Measurements from ENCODE around the gene IBSP. TPM values are rescaled to one million over a fixed set of nuclear protein-coding genes. Genes with fewer than 3 reads are reported as not detected.

Gene IBSP
- total and polyA plus RNA-seq, 7 donors: not detected

DNA sequence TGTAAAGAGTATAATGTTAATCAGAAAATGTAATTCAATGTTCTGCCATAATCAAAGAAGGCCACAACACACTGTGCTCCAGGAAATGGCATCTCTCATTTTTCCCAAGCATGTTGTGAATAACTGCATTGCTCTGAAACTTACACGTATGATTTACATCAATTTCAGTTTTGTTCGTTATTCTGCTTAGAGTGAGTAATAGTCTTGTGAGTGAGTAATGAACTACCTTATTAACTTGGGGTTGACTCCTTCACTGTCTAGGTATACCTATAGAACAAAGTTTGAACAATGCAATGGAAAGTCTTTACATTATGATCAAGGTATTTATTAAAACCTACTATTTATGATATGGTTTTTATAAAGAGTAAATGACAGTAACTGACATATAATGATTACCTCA, 17.8 kb upstream of the IBSP start:
- H3K4me3 ChIP-seq: no peak overlapping the region
- ATAC-seq (no peak), DNase-seq (no peak)
- intact Hi-C loops (cut with DNase I): no loop called here
- TF ChIP-seq, protein P1, sequence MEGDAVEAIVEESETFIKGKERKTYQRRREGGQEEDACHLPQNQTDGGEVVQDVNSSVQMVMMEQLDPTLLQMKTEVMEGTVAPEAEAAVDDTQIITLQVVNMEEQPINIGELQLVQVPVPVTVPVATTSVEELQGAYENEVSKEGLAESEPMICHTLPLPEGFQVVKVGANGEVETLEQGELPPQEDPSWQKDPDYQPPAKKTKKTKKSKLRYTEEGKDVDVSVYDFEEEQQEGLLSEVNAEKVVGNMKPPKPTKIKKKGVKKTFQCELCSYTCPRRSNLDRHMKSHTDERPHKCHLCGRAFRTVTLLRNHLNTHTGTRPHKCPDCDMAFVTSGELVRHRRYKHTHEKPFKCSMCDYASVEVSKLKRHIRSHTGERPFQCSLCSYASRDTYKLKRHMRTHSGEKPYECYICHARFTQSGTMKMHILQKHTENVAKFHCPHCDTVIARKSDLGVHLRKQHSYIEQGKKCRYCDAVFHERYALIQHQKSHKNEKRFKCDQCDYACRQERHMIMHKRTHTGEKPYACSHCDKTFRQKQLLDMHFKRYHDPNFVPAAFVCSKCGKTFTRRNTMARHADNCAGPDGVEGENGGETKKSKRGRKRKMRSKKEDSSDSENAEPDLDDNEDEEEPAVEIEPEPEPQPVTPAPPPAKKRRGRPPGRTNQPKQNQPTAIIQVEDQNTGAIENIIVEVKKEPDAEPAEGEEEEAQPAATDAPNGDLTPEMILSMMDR (IDR thresholded peaks at IDR 0.05): no peak
- no peaks in the 10 kb centered on the region for H3K9me3 ChIP-seq
- no peak overlapping the region for H3K27ac ChIP-seq
- H3K36me3 ChIP-seq (ENCODE audit: insufficient read depth in 1 of 2, low read depth in 1 of 2): no peaks in the 10 kb centered on the region
- no peaks in the 10 kb centered on the region for H3K27me3 ChIP-seq (ENCODE audit: insufficient read depth in 3 of 3, low read length in 2 of 3)
- 85 to 89% (median 88%) methylated on average over 2 of the region's 2 CpGs for WGBS, 3 donors
- no peaks in the 10 kb centered on the region for H3K4me1 ChIP-seq

DNA sequence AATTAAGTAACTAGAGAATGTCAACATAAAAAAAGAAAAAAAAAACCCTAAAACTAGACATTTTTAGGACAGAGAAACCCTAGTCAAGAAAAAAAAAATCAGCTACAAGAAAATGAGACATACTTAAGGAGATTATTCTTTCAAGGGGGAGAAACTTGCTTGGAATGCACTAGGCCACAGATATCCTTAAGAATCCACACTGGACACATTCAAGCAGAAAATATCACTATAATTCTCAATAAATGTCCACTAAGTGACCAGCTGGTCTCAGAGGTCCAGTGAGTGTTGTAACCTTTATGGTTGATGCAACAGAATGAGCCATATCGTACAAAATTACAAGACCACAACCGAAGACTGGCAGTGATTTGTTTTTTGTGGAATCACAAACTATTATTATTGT, 15.6 kb upstream of the IBSP start:
- Histone ChIP-seq H3K36me3 (ENCODE audit: insufficient read depth in 1 of 2, low read depth in 1 of 2) (no peaks in the 10 kb centered on the region), H3K27ac (no peak overlapping the region), H3K4me3 (no peak overlapping the region), H3K4me1 (no peaks in the 10 kb centered on the region), H3K27me3 (ENCODE audit: insufficient read depth in 3 of 3, low read length in 2 of 3) (no peaks in the 10 kb centered on the region), H3K9me3 (no peaks in the 10 kb centered on the region)
- intact Hi-C loops (cut with DNase I): no loop called here
- no peak for ATAC-seq
- DNase-seq: no peak
- 39 to 67% (median 43%) methylated on average over 2 of the region's 2 CpGs for WGBS, 3 donors
- TF ChIP-seq, protein P1 (IDR thresholded peaks at IDR 0.05): no peak

GRCh38 chr4:87785731-87786509, 13.4 kb upstream of the IBSP start:
- no peak for ATAC-seq

DNA sequence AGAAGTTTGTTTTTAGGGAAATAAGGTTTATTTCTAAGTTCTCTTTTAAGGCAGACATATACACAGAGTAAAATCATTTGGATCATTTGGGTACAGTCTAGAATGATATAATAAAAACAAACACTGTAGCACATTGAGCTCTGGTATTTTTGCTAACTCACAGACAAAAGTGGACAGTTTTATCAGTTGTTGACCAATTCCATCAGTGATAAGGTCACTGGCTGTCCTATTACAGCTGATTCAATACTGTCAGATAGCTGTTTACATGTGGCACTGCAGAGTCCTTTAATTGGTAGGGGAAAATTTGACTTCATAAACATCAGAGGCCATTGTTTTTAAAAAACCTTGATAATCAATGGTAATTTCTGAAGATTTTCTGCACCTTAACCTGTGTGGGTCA, 3.5 kb downstream of the IBSP start:
- intact Hi-C loops (cut with DNase I): no loop called here
- ATAC-seq (no peak), DNase-seq (no peak)
- Histone ChIP-seq H3K36me3 (ENCODE audit: insufficient read depth in 1 of 2, low read depth in 1 of 2) (no peaks in the 10 kb centered on the region), H3K27me3 (ENCODE audit: insufficient read depth in 3 of 3, low read length in 2 of 3) (no peaks in the 10 kb centered on the region), H3K27ac (no peak overlapping the region), H3K4me1 (no peaks in the 10 kb centered on the region), H3K9me3 (no peaks in the 10 kb centered on the region), H3K4me3 (no peak overlapping the region)
- TF ChIP-seq, protein P1 (IDR thresholded peaks at IDR 0.05): no peak

More at GRCh38 chr4:87785731-87786509, 13.4 kb upstream of the IBSP start:
- DNase-seq: no peak
- no peak overlapping the region for H3K27ac ChIP-seq
- 83 to 86% (median 86%) methylated on average over 15 of the region's 15 CpGs for WGBS, 3 donors
- H3K36me3 ChIP-seq (ENCODE audit: insufficient read depth in 1 of 2, low read depth in 1 of 2): no peaks in the 10 kb centered on the region
- TF ChIP-seq, protein P1 (IDR thresholded peaks at IDR 0.05): no peak
- H3K27me3 ChIP-seq (ENCODE audit: insufficient read depth in 3 of 3, low read length in 2 of 3): no peaks in the 10 kb centered on the region
- no peaks in the 10 kb centered on the region for H3K9me3 ChIP-seq
- H3K4me1 ChIP-seq: no peaks in the 10 kb centered on the region
- intact Hi-C loops (cut with DNase I): no loop called here
- H3K4me3 ChIP-seq: no peak overlapping the region

- H3K4me1 ChIP-seq: no peaks in the 10 kb centered on the region
- H3K36me3 ChIP-seq (ENCODE audit: insufficient read depth in 1 of 2, low read depth in 1 of 2): no peaks in the 10 kb centered on the region
- intact Hi-C loops (cut with DNase I): no loop called here
- TF ChIP-seq, protein P1 (IDR thresholded peaks at IDR 0.05): no peak
- no peaks in the 10 kb centered on the region for H3K9me3 ChIP-seq
- no peaks in the 10 kb centered on the region for H3K27me3 ChIP-seq (ENCODE audit: insufficient read depth in 3 of 3, low read length in 2 of 3)
- 65 to 73% (median 65%) methylated on average over 2 of the region's 2 CpGs for WGBS, 3 donors
- ATAC-seq (no peak), DNase-seq (no peak)
- H3K4me3 ChIP-seq: no peak overlapping the region
- H3K27ac ChIP-seq: no peak overlapping the region
These were observed 4.1 kb downstream of the IBSP start for GRCh38 chr4:87803421-87803820.
